ENCODE measurements around the gene COL4A2. TPM values are rescaled to one million over a fixed set of nuclear protein-coding genes. Genes with fewer than 3 reads are reported as not detected.

COL4A2 gene
- not detected for total RNA-seq

- no peak within 1 kb of the TSS for H3K4me3 Mint-ChIP-seq
- H3K4me1 Mint-ChIP-seq = peaks cover 3% of the 10 kb centered on the region
- DNase-seq (no peak), ATAC-seq (no peak)
- no peaks in the 10 kb centered on the region for H3K36me3 Mint-ChIP-seq
- H3K27ac Mint-ChIP-seq = no peak within 1 kb of the TSS
- CTCF ChIA-PET = no interaction called here
- no peaks in the 10 kb centered on the region for H3K9me3 Mint-ChIP-seq (ENCODE audit: low read depth)
- H3K27me3 Mint-ChIP-seq = peaks cover 78% of the 10 kb centered on the region
Measured at GRCh38 chr13:110306960-110307766, at the start of gene COL4A2, which contains the start of gene COL4A1. Gene COL4A2, plus strand, starts transcription at chr13:110307284. Its CDS starts 620 bp downstream, at chr13:110307904. Gene COL4A1, minus strand, starts transcription at chr13:110307157. Its CDS starts 130 bp downstream, at chr13:110307027.

- H3K9me3 Mint-ChIP-seq (ENCODE audit: low read depth) = no peaks in the 10 kb centered on the region
- CTCF ChIA-PET = no interaction called here
- peak; percentile 36 for DNase-seq
Measured at GRCh38 chr13:110257408-110257807, 49.7 kb upstream of the COL4A2 start.

GRCh38 chr13:110258876-110259631, 48.0 kb upstream of the COL4A2 start:
- peak; percentile 2 for DNase-seq
- no peaks in the 10 kb centered on the region for H3K27me3 Mint-ChIP-seq
- no peak overlapping the region for H3K27ac Mint-ChIP-seq
- no peak overlapping the region for H3K4me3 Mint-ChIP-seq
- H3K36me3 Mint-ChIP-seq = peaks cover 2% of the 10 kb centered on the region
- H3K9me3 Mint-ChIP-seq (ENCODE audit: low read depth) = no peaks in the 10 kb centered on the region
- CTCF ChIA-PET = no interaction called here
- no peaks in the 10 kb centered on the region for H3K4me1 Mint-ChIP-seq
- ATAC-seq = no peak

More at GRCh38 chr13:110257408-110257807, 49.7 kb upstream of the COL4A2 start:
- Mint-ChIP-seq H3K27ac (no peak overlapping the region), H3K27me3 (no peaks in the 10 kb centered on the region), H3K4me1 (no peaks in the 10 kb centered on the region), H3K4me3 (no peak overlapping the region), H3K36me3 (peaks cover 2% of the 10 kb centered on the region)
- ATAC-seq = no peak

- Mint-ChIP-seq H3K27ac (no peak overlapping the region), H3K4me3 (no peak overlapping the region), H3K9me3 (ENCODE audit: low read depth) (no peaks in the 10 kb centered on the region), H3K4me1 (no peaks in the 10 kb centered on the region), H3K27me3 (no peaks in the 10 kb centered on the region), H3K36me3 (peaks cover 2% of the 10 kb centered on the region)
- DNase-seq = peak; percentile 7
- ATAC-seq = no peak
- CTCF ChIA-PET = no interaction called here
Measured at GRCh38 chr13:110259651-110260050, 47.4 kb upstream of the COL4A2 start.

- peaks cover 4% of the 10 kb centered on the region for H3K27me3 Mint-ChIP-seq
- ATAC-seq = no peak
- CTCF ChIA-PET = no interaction called here
Measured at GRCh38 chr13:110261166-110262081, 45.7 kb upstream of the COL4A2 start.

GRCh38 chr13:110262082-110262436, 45.0 kb upstream of the COL4A2 start:
- no peaks in the 10 kb centered on the region for H3K4me1 Mint-ChIP-seq
- ATAC-seq = no peak
- H3K36me3 Mint-ChIP-seq = no peaks in the 10 kb centered on the region

More at GRCh38 chr13:110261166-110262081, 45.7 kb upstream of the COL4A2 start:
- Mint-ChIP-seq H3K9me3 (ENCODE audit: low read depth) (no peaks in the 10 kb centered on the region), H3K27ac (no peak overlapping the region), H3K4me1 (no peaks in the 10 kb centered on the region), H3K36me3 (no peaks in the 10 kb centered on the region), H3K4me3 (no peak overlapping the region)
- DNase-seq = peak; percentile 25

GRCh38 chr13:110262508-110263291, 44.4 kb upstream of the COL4A2 start:
- Mint-ChIP-seq H3K27me3 (peaks cover 6% of the 10 kb centered on the region), H3K4me1 (no peaks in the 10 kb centered on the region), H3K27ac (no peak overlapping the region), H3K36me3 (no peaks in the 10 kb centered on the region), H3K4me3 (no peak overlapping the region), H3K9me3 (ENCODE audit: low read depth) (no peaks in the 10 kb centered on the region)
- DNase-seq (peak; percentile 29), ATAC-seq (no peak)
- CTCF ChIA-PET = no interaction called here

More at GRCh38 chr13:110262082-110262436, 45.0 kb upstream of the COL4A2 start:
- no peak for DNase-seq
- Mint-ChIP-seq H3K27ac (no peak overlapping the region), H3K4me3 (no peak overlapping the region), H3K27me3 (peaks cover 4% of the 10 kb centered on the region), H3K9me3 (ENCODE audit: low read depth) (no peaks in the 10 kb centered on the region)
- CTCF ChIA-PET = no interaction called here

GRCh38 chr13:110263404-110263803, 43.7 kb upstream of the COL4A2 start:
- no peaks in the 10 kb centered on the region for H3K9me3 Mint-ChIP-seq (ENCODE audit: low read depth)
- ATAC-seq (no peak), DNase-seq (no peak)
- H3K36me3 Mint-ChIP-seq = no peaks in the 10 kb centered on the region
- no peak overlapping the region for H3K27ac Mint-ChIP-seq
- H3K4me1 Mint-ChIP-seq = no peaks in the 10 kb centered on the region
- H3K4me3 Mint-ChIP-seq = no peak overlapping the region
- CTCF ChIA-PET = interaction anchor here (0.7 kb wide), 1 partner anchor 1482 kb away, joined by 3 read pairs; no protein-coding TSS in a partner anchor
- peaks cover 6% of the 10 kb centered on the region for H3K27me3 Mint-ChIP-seq

- DNase-seq = peak; percentile 5
- no peaks in the 10 kb centered on the region for H3K4me1 Mint-ChIP-seq
- CTCF ChIA-PET = interaction anchor here (0.7 kb wide), 1 partner anchor 1482 kb away, joined by 3 read pairs; no protein-coding TSS in a partner anchor
- H3K27ac Mint-ChIP-seq = no peak overlapping the region
- H3K4me3 Mint-ChIP-seq = no peak overlapping the region
- H3K36me3 Mint-ChIP-seq = no peaks in the 10 kb centered on the region
- H3K27me3 Mint-ChIP-seq = peaks cover 6% of the 10 kb centered on the region
- H3K9me3 Mint-ChIP-seq (ENCODE audit: low read depth) = no peaks in the 10 kb centered on the region
- no peak for ATAC-seq
Measured at GRCh38 chr13:110263888-110264287, 43.2 kb upstream of the COL4A2 start.

GRCh38 chr13:110264685-110265275, 42.3 kb upstream of the COL4A2 start:
- CTCF ChIA-PET = no interaction called here
- Mint-ChIP-seq H3K9me3 (ENCODE audit: low read depth) (no peaks in the 10 kb centered on the region), H3K36me3 (no peaks in the 10 kb centered on the region), H3K4me1 (no peaks in the 10 kb centered on the region), H3K4me3 (no peak overlapping the region), H3K27ac (no peak overlapping the region), H3K27me3 (peaks cover 6% of the 10 kb centered on the region)
- ATAC-seq (no peak), DNase-seq (peak; percentile 14)

GRCh38 chr13:110265341-110265681, 41.8 kb upstream of the COL4A2 start:
- CTCF ChIA-PET = no interaction called here
- DNase-seq (peak; percentile 29), ATAC-seq (no peak)
- Mint-ChIP-seq H3K9me3 (ENCODE audit: low read depth) (no peaks in the 10 kb centered on the region), H3K36me3 (no peaks in the 10 kb centered on the region), H3K27ac (no peak overlapping the region), H3K4me3 (no peak overlapping the region), H3K27me3 (peaks cover 8% of the 10 kb centered on the region), H3K4me1 (no peaks in the 10 kb centered on the region)

GRCh38 chr13:110265682-110266430, 41.2 kb upstream of the COL4A2 start:
- peak; percentile 16 for DNase-seq
- CTCF ChIA-PET = no interaction called here
- Mint-ChIP-seq H3K4me3 (no peak overlapping the region), H3K9me3 (ENCODE audit: low read depth) (no peaks in the 10 kb centered on the region), H3K27me3 (peaks cover 8% of the 10 kb centered on the region), H3K36me3 (no peaks in the 10 kb centered on the region), H3K4me1 (no peaks in the 10 kb centered on the region), H3K27ac (no peak overlapping the region)
- ATAC-seq = no peak

All from activated CD8-positive, alpha-beta memory T cell treated with anti-CD3 and anti-CD28 coated beads, Interleukin-2, amount 10 ng/mL, durations not matched to agents 7 days and 5 days (primary cell).